Activated CD8-positive, alpha-beta T cell treated with anti-CD3 and anti-CD28 coated beads for 36 hours (primary cell): ENCODE results near the gene TACC3. TPM values are rescaled to one million over a fixed set of nuclear protein-coding genes. Genes with fewer than 3 reads are reported as not detected.

Experiments used
- ATAC-seq: fragments of 200-7000 bp; cut with Tn5 transposase; one replicate; pipeline ENCODE4 v1.10.0; 2021; ENCODE audit warnings: mild to moderate bottlenecking, moderate library complexity
- CTCF ChIA-PET: fragments of 350-600 bp; sonication (Branson Sonifier 250); formaldehyde crosslinking; loops from one replicate; lab custom pipeline; 2021; ENCODE audit warnings: antibody characterized with exemption; lab: Charles Lee
- POLR2A ChIA-PET: fragments of 350-600 bp; sonication (Branson Sonifier 250); formaldehyde crosslinking; loops from one replicate; lab custom pipeline; 2021; ENCODE audit warnings: antibody characterized with exemption; lab: Charles Lee
- DNase-seq: peaks from one replicate; pipeline ENCODE4 v3.0.0-alpha.2; 2020
- H3K27ac Mint-ChIP-seq: one replicate; pipeline ENCODE4 v1.8.0; 2021; ENCODE audit warnings: mild to moderate bottlenecking, mixed read lengths
- H3K27me3 Mint-ChIP-seq: one replicate; pipeline ENCODE4 v1.8.0; 2021; ENCODE audit warnings: mixed read lengths
- H3K36me3 Mint-ChIP-seq: one replicate; pipeline ENCODE4 v1.8.0; 2021; ENCODE audit warnings: low read depth, mixed read lengths
- H3K4me1 Mint-ChIP-seq: one replicate; pipeline ENCODE4 v1.8.0; 2021; ENCODE audit warnings: low read depth, mixed read lengths
- H3K4me3 Mint-ChIP-seq: one replicate; pipeline ENCODE4 v1.8.0; 2021; ENCODE audit warnings: mild to moderate bottlenecking, moderate library complexity, mixed read lengths
- H3K9me3 Mint-ChIP-seq: one replicate; pipeline ENCODE4 v1.8.0; 2021; ENCODE audit warnings: mixed read lengths
- intact Hi-C: fragments of 100-400 bp; cut with micrococcal nuclease; formaldehyde crosslinking; loops from one replicate; pipeline ENCODE4 v1.10.0; 2022
- total RNA-seq, 2 experiments: library from RNA; stranded (reverse); gene quantifications; one replicate each; pipeline ENCODE4 v1.2.3, GENCODE V29; 2021
- TF ChIP-seq, protein P1 (sequence below): fragments of 200-600 bp; IDR thresholded peaks from one replicate; pipeline ENCODE4 v1.8.0; 2022; ENCODE audit warnings: antibody characterized with exemption, mild to moderate bottlenecking

TACC3 gene
- total RNA-seq, 2 experiments from 2014 or later: 190 to 200 TPM

DNA sequence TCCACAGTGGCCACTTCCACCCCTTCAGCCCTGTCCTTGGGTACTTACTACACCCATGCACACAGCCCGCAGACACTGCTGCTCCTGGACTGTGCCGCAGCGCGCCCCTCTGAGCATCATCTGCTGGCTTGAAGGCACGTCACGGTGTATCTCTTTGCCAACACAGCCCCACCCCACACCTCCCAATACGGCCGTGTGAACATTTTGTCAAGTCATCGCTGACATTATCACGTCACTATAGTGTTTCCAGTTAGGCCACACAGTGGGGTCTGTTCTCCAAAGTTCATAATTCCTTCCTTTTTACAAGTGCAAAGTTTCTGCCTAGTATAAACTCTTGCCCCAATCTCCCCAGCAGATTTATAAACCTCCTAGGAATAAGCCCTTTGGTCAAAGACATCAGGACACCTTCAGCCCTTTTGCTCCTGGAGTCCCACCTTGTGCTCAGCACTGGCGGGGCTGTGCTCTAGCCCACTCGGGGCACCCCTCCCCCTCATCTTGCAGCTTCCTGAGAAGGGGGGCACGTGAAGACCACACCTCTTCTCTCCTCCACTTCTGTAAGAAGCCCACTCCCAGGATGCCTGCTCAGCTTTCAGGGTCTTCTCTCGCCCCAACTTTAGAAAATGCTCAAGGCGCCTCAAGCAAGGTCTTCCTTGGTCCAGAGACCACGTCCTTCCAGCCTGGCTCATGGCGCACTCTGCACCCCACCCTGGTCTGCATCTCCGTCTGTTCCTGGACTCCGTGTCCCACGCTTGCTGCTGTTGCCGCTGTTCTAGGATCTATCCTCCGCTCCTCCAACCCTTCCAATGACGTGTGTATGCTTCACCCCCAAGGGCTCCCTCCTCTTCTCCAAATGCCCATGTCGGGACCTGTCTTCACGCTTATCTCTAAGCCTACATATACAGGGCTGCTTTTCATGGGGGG, 44.5 kb upstream of the TACC3 start:
- intact Hi-C loops: no loop called here
- H3K4me3 Mint-ChIP-seq: no peak overlapping the region
- ChIA-PET POLR2A (interaction anchor here (1.0 kb wide), 1 partner anchor 15 kb away, joined by 3 read pairs; no protein-coding TSS in a partner anchor), CTCF (interaction anchor here (1.7 kb wide), 1 partner anchor 17 kb away, joined by 6 read pairs; no protein-coding TSS in a partner anchor)
- no peaks in the 10 kb centered on the region for H3K4me1 Mint-ChIP-seq
- TF ChIP-seq, protein P1, sequence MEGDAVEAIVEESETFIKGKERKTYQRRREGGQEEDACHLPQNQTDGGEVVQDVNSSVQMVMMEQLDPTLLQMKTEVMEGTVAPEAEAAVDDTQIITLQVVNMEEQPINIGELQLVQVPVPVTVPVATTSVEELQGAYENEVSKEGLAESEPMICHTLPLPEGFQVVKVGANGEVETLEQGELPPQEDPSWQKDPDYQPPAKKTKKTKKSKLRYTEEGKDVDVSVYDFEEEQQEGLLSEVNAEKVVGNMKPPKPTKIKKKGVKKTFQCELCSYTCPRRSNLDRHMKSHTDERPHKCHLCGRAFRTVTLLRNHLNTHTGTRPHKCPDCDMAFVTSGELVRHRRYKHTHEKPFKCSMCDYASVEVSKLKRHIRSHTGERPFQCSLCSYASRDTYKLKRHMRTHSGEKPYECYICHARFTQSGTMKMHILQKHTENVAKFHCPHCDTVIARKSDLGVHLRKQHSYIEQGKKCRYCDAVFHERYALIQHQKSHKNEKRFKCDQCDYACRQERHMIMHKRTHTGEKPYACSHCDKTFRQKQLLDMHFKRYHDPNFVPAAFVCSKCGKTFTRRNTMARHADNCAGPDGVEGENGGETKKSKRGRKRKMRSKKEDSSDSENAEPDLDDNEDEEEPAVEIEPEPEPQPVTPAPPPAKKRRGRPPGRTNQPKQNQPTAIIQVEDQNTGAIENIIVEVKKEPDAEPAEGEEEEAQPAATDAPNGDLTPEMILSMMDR: no peak
- ATAC-seq (no peak), DNase-seq (no peak)
- no peaks in the 10 kb centered on the region for H3K36me3 Mint-ChIP-seq
- H3K9me3 Mint-ChIP-seq: no peaks in the 10 kb centered on the region
- no peak overlapping the region for H3K27ac Mint-ChIP-seq
- no peaks in the 10 kb centered on the region for H3K27me3 Mint-ChIP-seq

GRCh38 chr4:1678244-1678643, 43.1 kb upstream of the TACC3 start:
- Mint-ChIP-seq H3K9me3 (no peaks in the 10 kb centered on the region), H3K27ac (no peak overlapping the region), H3K4me1 (peaks cover 8% of the 10 kb centered on the region), H3K27me3 (no peaks in the 10 kb centered on the region), H3K4me3 (no peak overlapping the region), H3K36me3 (no peaks in the 10 kb centered on the region)
- intact Hi-C loops: no loop called here
- ATAC-seq (no peak), DNase-seq (no peak)
- TF ChIP-seq, protein P1: no peak
- CTCF ChIA-PET: interaction anchor here (1.7 kb wide), 1 partner anchor 15 kb away, joined by 6 read pairs; no protein-coding TSS in a partner anchor
- POLR2A ChIA-PET: no interaction called here

DNA sequence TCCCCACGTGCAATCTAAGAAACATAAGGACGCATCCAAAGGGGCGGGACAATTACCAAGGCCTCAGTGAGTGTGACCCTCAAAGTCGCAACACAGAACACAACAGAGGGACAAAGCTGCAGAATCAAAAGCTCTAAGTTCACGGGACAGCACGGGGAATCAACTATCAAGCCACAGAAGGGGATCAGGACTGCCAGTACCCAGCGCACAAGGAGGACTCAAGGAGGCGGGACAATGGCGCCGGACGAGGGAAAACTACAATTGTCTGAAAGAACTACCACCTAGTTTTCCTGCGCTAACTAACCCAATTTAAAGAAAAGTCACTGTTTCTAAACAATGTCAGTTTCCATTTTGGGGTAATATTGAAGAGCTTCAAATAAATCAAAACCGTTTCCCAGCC, 38.5 kb upstream of the TACC3 start:
- intact Hi-C loops: no loop called here
- peak overlapping the region; percentile 76 for H3K4me3 Mint-ChIP-seq
- TF ChIP-seq, protein P1: no peak
- DNase-seq: no peak
- H3K4me1 Mint-ChIP-seq: peaks cover 11% of the 10 kb centered on the region
- H3K36me3 Mint-ChIP-seq: no peaks in the 10 kb centered on the region
- H3K9me3 Mint-ChIP-seq: no peaks in the 10 kb centered on the region
- CTCF ChIA-PET: interaction anchor here (0.7 to 2.9 kb wide), 4 partner anchors 11 to 582 kb away, joined by 3 to 20 read pairs (median 6); no protein-coding TSS in a partner anchor
- no peak overlapping the region for H3K27ac Mint-ChIP-seq
- POLR2A ChIA-PET: interaction anchor here (0.6 to 1.7 kb wide), 2 partner anchors 38 to 909 kb away, joined by 3 to 5 read pairs; partner anchors contain the start of genes TACC3 and TMEM129
- H3K27me3 Mint-ChIP-seq: no peaks in the 10 kb centered on the region
- no peak for ATAC-seq

GRCh38 chr4:1683261-1683735, 38.0 kb upstream of the TACC3 start:
- POLR2A ChIA-PET: interaction anchor here (0.6 to 1.7 kb wide), 2 partner anchors 38 to 910 kb away, joined by 3 to 5 read pairs; partner anchors contain the start of genes TACC3 and TMEM129
- intact Hi-C loops: no loop called here
- H3K9me3 Mint-ChIP-seq: no peaks in the 10 kb centered on the region

More at GRCh38 chr4:1683261-1683735, 38.0 kb upstream of the TACC3 start:
- CTCF ChIA-PET: interaction anchor here (0.7 to 2.9 kb wide), 4 partner anchors 10 to 581 kb away, joined by 3 to 20 read pairs (median 6); no protein-coding TSS in a partner anchor
- DNase-seq (no peak), ATAC-seq (no peak)
- no peaks in the 10 kb centered on the region for H3K36me3 Mint-ChIP-seq
- H3K4me3 Mint-ChIP-seq: peak overlapping the region; percentile 76
- H3K27ac Mint-ChIP-seq: peak overlapping the region; percentile 69
- TF ChIP-seq, protein P1: no peak
- H3K27me3 Mint-ChIP-seq: no peaks in the 10 kb centered on the region
- H3K4me1 Mint-ChIP-seq: peaks cover 11% of the 10 kb centered on the region
